Memory B cell (primary cell): ENCODE measurements around the gene CD86.
A peak's percentile ranks its signal among the peaks of the same experiment; 100 is the strongest.

Experiments used
- ATAC-seq: fragments of 150-1000 bp; cut with Tn5 transposase; 2 replicates; pipeline ENCODE4 v1.10.0; 2021; ENCODE audit warnings: low read depth, mild to moderate bottlenecking, moderate library complexity
- DNase-seq, 2 donors: peaks; one replicate each; pipeline ENCODE4 v3.0.0; 2022; ENCODE audit warnings: low spot score in 2 of 2
- H3K27ac Mint-ChIP-seq: one replicate; pipeline ENCODE4 v1.8.0; 2022; ENCODE audit warnings: mild to moderate bottlenecking, moderate library complexity, mixed read lengths
- H3K27me3 Mint-ChIP-seq: one replicate; pipeline ENCODE4 v1.8.0; 2022; ENCODE audit warnings: mixed read lengths
- H3K36me3 Mint-ChIP-seq: one replicate; pipeline ENCODE4 v1.8.0; 2022; ENCODE audit warnings: mild to moderate bottlenecking, mixed read lengths
- H3K4me1 Mint-ChIP-seq: one replicate; pipeline ENCODE4 v1.8.0; 2022; ENCODE audit warnings: mixed read lengths
- H3K4me3 Mint-ChIP-seq: one replicate; pipeline ENCODE4 v1.8.0; 2022; ENCODE audit warnings: mild to moderate bottlenecking, moderate library complexity, mixed read lengths
- H3K9me3 Mint-ChIP-seq: one replicate; pipeline ENCODE4 v1.8.0; 2022; ENCODE audit warnings: mixed read lengths

Gene CD86, protein sequence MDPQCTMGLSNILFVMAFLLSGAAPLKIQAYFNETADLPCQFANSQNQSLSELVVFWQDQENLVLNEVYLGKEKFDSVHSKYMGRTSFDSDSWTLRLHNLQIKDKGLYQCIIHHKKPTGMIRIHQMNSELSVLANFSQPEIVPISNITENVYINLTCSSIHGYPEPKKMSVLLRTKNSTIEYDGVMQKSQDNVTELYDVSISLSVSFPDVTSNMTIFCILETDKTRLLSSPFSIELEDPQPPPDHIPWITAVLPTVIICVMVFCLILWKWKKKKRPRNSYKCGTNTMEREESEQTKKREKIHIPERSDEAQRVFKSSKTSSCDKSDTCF

DNA sequence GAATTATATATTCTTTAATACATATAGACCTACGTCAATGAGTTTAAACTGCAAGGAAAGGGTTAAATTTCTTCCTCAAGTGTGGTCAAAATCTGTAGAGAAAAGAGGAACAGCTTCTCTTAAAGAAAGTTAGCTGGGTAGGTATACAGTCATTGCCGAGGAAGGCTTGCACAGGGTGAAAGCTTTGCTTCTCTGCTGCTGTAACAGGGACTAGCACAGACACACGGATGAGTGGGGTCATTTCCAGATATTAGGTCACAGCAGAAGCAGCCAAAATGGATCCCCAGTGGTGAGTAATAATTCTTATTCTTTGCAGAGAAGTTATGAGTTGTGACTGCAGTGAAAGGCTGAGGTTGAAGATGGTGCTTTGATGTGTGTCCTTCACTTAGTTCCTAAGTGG, at the start of gene CD86:
CD86 (plus strand) TSS at position 148 of the 400 bp plus-strand sequence; CDS start at position 276, 128 bp downstream.
- no peaks in the 10 kb centered on the region for H3K27me3 Mint-ChIP-seq
- peak in 1 of 2 donors; percentile 58 for DNase-seq
- H3K9me3 Mint-ChIP-seq = no peaks in the 10 kb centered on the region
- peak; percentile 84 for ATAC-seq
- peak within 1 kb of the TSS; percentile 76 for H3K4me3 Mint-ChIP-seq
- H3K4me1 Mint-ChIP-seq = peaks cover 24% of the 10 kb centered on the region
- peaks cover 38% of the 10 kb centered on the region for H3K36me3 Mint-ChIP-seq
- peak within 1 kb of the TSS; percentile 76 for H3K27ac Mint-ChIP-seq

- DNase-seq = no peak
- Mint-ChIP-seq H3K9me3 (no peaks in the 10 kb centered on the region), H3K4me1 (peaks cover 43% of the 10 kb centered on the region), H3K27me3 (no peaks in the 10 kb centered on the region), H3K36me3 (no peaks in the 10 kb centered on the region), H3K4me3 (no peak overlapping the region), H3K27ac (peak overlapping the region; percentile 97)
- ATAC-seq = no peak
Measured at GRCh38 chr3:122006267-122006666, 48.9 kb upstream of the CD86 start.

DNA sequence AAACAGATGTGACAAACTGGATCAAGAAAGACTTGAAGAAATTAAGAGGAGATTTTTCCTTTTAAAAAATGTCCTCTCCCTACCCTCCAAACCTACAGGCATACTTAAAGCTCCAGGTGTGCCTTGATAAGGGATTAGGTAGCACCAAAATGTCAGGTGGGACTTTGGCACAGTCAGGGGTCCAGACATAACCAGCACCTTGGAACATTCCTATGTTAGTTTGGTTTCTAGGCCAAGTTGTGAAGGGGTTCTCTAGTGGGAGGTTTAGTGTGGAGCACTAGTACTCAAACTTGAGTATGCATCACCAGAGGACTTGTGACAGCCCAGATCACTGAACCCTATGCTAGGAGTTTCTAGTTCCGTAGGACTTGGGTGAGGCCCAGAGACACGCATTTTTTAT, 47.0 kb upstream of the CD86 start:
- Mint-ChIP-seq H3K27ac (no peak overlapping the region), H3K27me3 (no peaks in the 10 kb centered on the region), H3K4me3 (no peak overlapping the region), H3K4me1 (peaks cover 47% of the 10 kb centered on the region), H3K36me3 (no peaks in the 10 kb centered on the region), H3K9me3 (no peaks in the 10 kb centered on the region)
- ATAC-seq (no peak), DNase-seq (no peak)

DNA sequence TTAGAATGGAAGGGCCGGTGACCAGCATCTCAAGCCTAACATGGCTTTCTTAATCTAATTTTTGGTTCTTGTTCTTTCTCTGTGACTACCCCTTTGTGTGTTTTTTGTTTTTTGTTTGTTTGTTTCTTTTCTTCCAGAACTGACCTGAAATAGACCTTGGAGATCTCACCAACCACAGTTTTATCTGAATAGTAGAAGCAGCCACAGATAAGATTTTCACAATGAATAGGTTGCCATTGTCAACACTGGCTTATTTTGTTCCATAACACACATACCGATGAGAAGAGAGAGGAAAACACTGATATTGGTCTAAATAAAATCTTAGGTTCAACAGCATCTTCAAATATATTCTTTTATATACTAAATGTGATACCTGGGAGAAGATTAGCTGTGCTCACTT, 44.7 kb upstream of the CD86 start:
- Mint-ChIP-seq H3K9me3 (no peaks in the 10 kb centered on the region), H3K27me3 (no peaks in the 10 kb centered on the region), H3K4me3 (no peak overlapping the region), H3K4me1 (peaks cover 35% of the 10 kb centered on the region), H3K36me3 (no peaks in the 10 kb centered on the region), H3K27ac (no peak overlapping the region)
- ATAC-seq = no peak
- no peak for DNase-seq

GRCh38 chr3:122011396-122011795, 43.8 kb upstream of the CD86 start:
- H3K4me1 Mint-ChIP-seq = peaks cover 36% of the 10 kb centered on the region
- no peak overlapping the region for H3K27ac Mint-ChIP-seq
- H3K27me3 Mint-ChIP-seq = no peaks in the 10 kb centered on the region
- no peak for ATAC-seq
- no peak for DNase-seq
- peaks cover 3% of the 10 kb centered on the region for H3K36me3 Mint-ChIP-seq
- H3K9me3 Mint-ChIP-seq = peaks cover 4% of the 10 kb centered on the region
- H3K4me3 Mint-ChIP-seq = no peak overlapping the region

GRCh38 chr3:122012821-122013220, 42.3 kb upstream of the CD86 start:
- ATAC-seq (no peak), DNase-seq (no peak)
- H3K27me3 Mint-ChIP-seq = no peaks in the 10 kb centered on the region
- H3K27ac Mint-ChIP-seq = no peak overlapping the region
- peaks cover 33% of the 10 kb centered on the region for H3K4me1 Mint-ChIP-seq
- peaks cover 4% of the 10 kb centered on the region for H3K9me3 Mint-ChIP-seq
- peaks cover 3% of the 10 kb centered on the region for H3K36me3 Mint-ChIP-seq
- H3K4me3 Mint-ChIP-seq = no peak overlapping the region

- no peak for ATAC-seq
- H3K27me3 Mint-ChIP-seq = no peaks in the 10 kb centered on the region
- H3K4me3 Mint-ChIP-seq = no peak overlapping the region
- DNase-seq = no peak
- H3K4me1 Mint-ChIP-seq = peaks cover 33% of the 10 kb centered on the region
- H3K36me3 Mint-ChIP-seq = peaks cover 4% of the 10 kb centered on the region
- H3K27ac Mint-ChIP-seq = peak overlapping the region; percentile 28
- H3K9me3 Mint-ChIP-seq = peaks cover 4% of the 10 kb centered on the region
Measured at GRCh38 chr3:122013448-122013925, 41.7 kb upstream of the CD86 start.

DNA sequence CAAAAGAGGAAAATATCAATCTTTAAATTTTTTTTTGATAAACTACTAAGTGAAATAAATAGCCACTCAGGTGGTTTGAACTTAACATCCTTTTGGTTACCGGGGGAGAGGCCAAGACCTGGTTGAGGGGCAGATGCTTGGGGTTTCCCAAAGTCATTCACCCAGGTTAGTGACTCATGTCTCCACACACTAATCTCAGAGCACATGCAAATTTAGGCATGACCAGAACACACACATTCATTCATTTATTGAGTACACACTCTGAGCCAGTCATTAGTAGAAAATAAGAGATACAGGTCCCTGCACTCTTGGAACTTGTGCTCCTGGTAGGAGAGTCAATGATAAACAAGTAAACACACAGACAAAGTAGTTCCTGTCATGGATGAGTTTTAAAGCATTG, 40.4 kb upstream of the CD86 start:
- Mint-ChIP-seq H3K36me3 (peaks cover 4% of the 10 kb centered on the region), H3K27ac (peak overlapping the region; percentile 66), H3K27me3 (no peaks in the 10 kb centered on the region), H3K4me1 (peaks cover 35% of the 10 kb centered on the region), H3K4me3 (no peak overlapping the region), H3K9me3 (peaks cover 4% of the 10 kb centered on the region)
- ATAC-seq (peak; percentile 100), DNase-seq (peak; percentile 12 to 45)

GRCh38 chr3:122019493-122019892, 35.7 kb upstream of the CD86 start:
- peaks cover 4% of the 10 kb centered on the region for H3K9me3 Mint-ChIP-seq

GRCh38 chr3:122021037-122021436, 34.1 kb upstream of the CD86 start:
- peak overlapping the region; percentile 90 for H3K4me3 Mint-ChIP-seq
- no peak overlapping the region for H3K27ac Mint-ChIP-seq
- peaks cover 3% of the 10 kb centered on the region for H3K36me3 Mint-ChIP-seq
- ATAC-seq (no peak), DNase-seq (peak in 1 of 2 donors; percentile 2)
- H3K4me1 Mint-ChIP-seq = peaks cover 33% of the 10 kb centered on the region
- H3K9me3 Mint-ChIP-seq = peaks cover under 1% of the 10 kb centered on the region
- no peaks in the 10 kb centered on the region for H3K27me3 Mint-ChIP-seq

More at GRCh38 chr3:122019493-122019892, 35.7 kb upstream of the CD86 start:
- Mint-ChIP-seq H3K4me3 (no peak overlapping the region), H3K36me3 (peaks cover 4% of the 10 kb centered on the region), H3K27ac (no peak overlapping the region), H3K27me3 (no peaks in the 10 kb centered on the region), H3K4me1 (peaks cover 32% of the 10 kb centered on the region)
- DNase-seq (no peak), ATAC-seq (no peak)

GRCh38 chr3:122021811-122022401, 33.3 kb upstream of the CD86 start, which contains the start of gene ILDR1:
ILDR1 (minus strand) TSS chr3:122022247; CDS start chr3:122022077, 170 bp downstream.
- H3K36me3 Mint-ChIP-seq = peaks cover 3% of the 10 kb centered on the region
- peak within 1 kb of the TSS; percentile 90 for H3K4me3 Mint-ChIP-seq
- no peaks in the 10 kb centered on the region for H3K27me3 Mint-ChIP-seq
- H3K9me3 Mint-ChIP-seq = no peaks in the 10 kb centered on the region
- DNase-seq = peak; percentile 56 to 57
- ATAC-seq = peak; percentile 82
- H3K4me1 Mint-ChIP-seq = peaks cover 37% of the 10 kb centered on the region
- peak within 1 kb of the TSS; percentile 79 for H3K27ac Mint-ChIP-seq

GRCh38 chr3:122023335-122023910, 31.7 kb upstream of the CD86 start:
- no peak overlapping the region for H3K27ac Mint-ChIP-seq
- peak overlapping the region; percentile 58 for H3K4me3 Mint-ChIP-seq
- DNase-seq (peak in 1 of 2 donors; percentile 4), ATAC-seq (no peak)
- no peaks in the 10 kb centered on the region for H3K27me3 Mint-ChIP-seq
- no peaks in the 10 kb centered on the region for H3K9me3 Mint-ChIP-seq
- peaks cover 37% of the 10 kb centered on the region for H3K4me1 Mint-ChIP-seq
- H3K36me3 Mint-ChIP-seq = peaks cover 2% of the 10 kb centered on the region

DNA sequence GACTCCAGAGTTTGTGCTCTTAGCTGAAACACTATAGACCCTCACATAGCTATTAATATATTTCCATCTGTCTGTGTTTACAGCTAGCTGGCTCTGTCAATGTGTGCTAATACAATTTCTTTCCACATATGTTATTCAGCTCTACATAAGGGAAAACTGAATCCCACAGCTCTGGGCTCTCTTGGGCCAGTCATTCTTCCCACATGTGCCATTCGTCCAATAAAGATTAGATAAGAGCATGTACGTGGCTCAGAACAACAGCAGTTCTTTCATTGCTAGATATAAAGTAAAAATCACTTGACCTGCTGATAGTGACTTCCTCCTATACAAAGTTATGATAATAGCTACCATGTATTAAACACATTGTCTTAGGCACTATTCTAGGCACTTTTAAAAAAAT, 30.4 kb upstream of the CD86 start:
- Mint-ChIP-seq H3K9me3 (no peaks in the 10 kb centered on the region), H3K27me3 (no peaks in the 10 kb centered on the region), H3K4me1 (peaks cover 34% of the 10 kb centered on the region), H3K36me3 (peaks cover 5% of the 10 kb centered on the region), H3K27ac (peak overlapping the region; percentile 23), H3K4me3 (no peak overlapping the region)
- DNase-seq (peak in 1 of 2 donors; percentile 5), ATAC-seq (no peak)

GRCh38 chr3:122025296-122025695, 29.9 kb upstream of the CD86 start:
- Mint-ChIP-seq H3K4me3 (peak overlapping the region; percentile 1), H3K27me3 (no peaks in the 10 kb centered on the region), H3K9me3 (no peaks in the 10 kb centered on the region), H3K36me3 (peaks cover 6% of the 10 kb centered on the region), H3K4me1 (peaks cover 37% of the 10 kb centered on the region), H3K27ac (peak overlapping the region; percentile 23)
- ATAC-seq = peak; percentile 85
- peak in 1 of 2 donors; percentile 7 for DNase-seq
